Large intestine (tissue), 3 donors: ENCODE measurements around the gene CRLF1. TPM values are rescaled to one million over a fixed set of nuclear protein-coding genes. Genes with fewer than 3 reads are reported as not detected.

ENCODE experiments used
- DNase-seq, 2 donors: peaks; one replicate each; pipeline versions ENCODE4 v3.0.0 to v3.0.0-alpha.2; 2013
- H3K27ac ChIP-seq: one replicate; pipeline ENCODE4 v1.5.1; 2013; ENCODE audit warnings: low read length
- H3K27me3 ChIP-seq: 2 replicates; pipeline ENCODE4 v1.6.1; 2013; ENCODE audit warnings: low read length; ENCODE audit not compliant: control insufficient read depth, insufficient read depth
- H3K36me3 ChIP-seq: 2 replicates; pipeline ENCODE4 v1.6.1; 2013; ENCODE audit warnings: low read length; ENCODE audit not compliant: control insufficient read depth, insufficient read depth
- H3K4me1 ChIP-seq: one replicate; pipeline ENCODE4 v1.6.1; 2013; ENCODE audit warnings: low read length; ENCODE audit not compliant: control insufficient read depth, insufficient read depth
- H3K4me3 ChIP-seq: one replicate; pipeline ENCODE4 v1.5.1; 2013; ENCODE audit warnings: low read length
- H3K9me3 ChIP-seq: one replicate; pipeline ENCODE4 v1.6.1; 2013; ENCODE audit warnings: mild to moderate bottlenecking, low read depth, low read length, moderate library complexity; ENCODE audit not compliant: control insufficient read depth
- WGBS: methylation state at CpG from one replicate; pipeline ENCODE4 v1.1.5; 2013; ENCODE audit warnings: low lambda C conversion rate; ENCODE audit not compliant: insufficient coverage; 5-methylcytosine and 5-hydroxymethylcytosine counted together
- polyA plus RNA-seq: library from polyadenylated mRNA; unstranded; fragments of 120-200 nt; gene quantifications from one replicate; pipeline ENCODE4 v1.2.1, GENCODE V29; 2013

Gene CRLF1
- polyA plus RNA-seq, 1 donor: 3.2 TPM

- 0% methylated on average over 5 of the region's 44 CpGs for WGBS
- peak; percentile 93 to 94 for DNase-seq
- Histone ChIP-seq H3K27ac (peak overlapping the region; percentile 73), H3K4me3 (peak overlapping the region; percentile 59), H3K36me3 (no peaks in the 10 kb centered on the region), H3K27me3 (peaks cover 11% of the 10 kb centered on the region), H3K9me3 (no peaks in the 10 kb centered on the region), H3K4me1 (peaks cover 24% of the 10 kb centered on the region)
These were observed 29.8 kb upstream of the CRLF1 start for GRCh38 chr19:18636183-18636968.

- no peaks in the 10 kb centered on the region for H3K9me3 ChIP-seq
- H3K4me1 ChIP-seq: peaks cover 24% of the 10 kb centered on the region
- WGBS: no CpG with 5 or more reads among the region's 6 CpGs
- no peak overlapping the region for H3K4me3 ChIP-seq
- no peak overlapping the region for H3K27ac ChIP-seq
- H3K27me3 ChIP-seq: peaks cover 11% of the 10 kb centered on the region
- no peak for DNase-seq
- H3K36me3 ChIP-seq: no peaks in the 10 kb centered on the region
These were observed 29.2 kb upstream of the CRLF1 start for GRCh38 chr19:18635831-18636182.

GRCh38 chr19:18634612-18635297 is 28.2 kb upstream of the CRLF1 start:
- no peak for DNase-seq
- no peaks in the 10 kb centered on the region for H3K36me3 ChIP-seq
- no peak overlapping the region for H3K27ac ChIP-seq
- 0% methylated on average over 1 of the region's 12 CpGs for WGBS
- H3K4me3 ChIP-seq: no peak overlapping the region
- peaks cover 11% of the 10 kb centered on the region for H3K27me3 ChIP-seq
- no peaks in the 10 kb centered on the region for H3K9me3 ChIP-seq
- peaks cover 24% of the 10 kb centered on the region for H3K4me1 ChIP-seq

GRCh38 chr19:18633321-18633720 is 26.7 kb upstream of the CRLF1 start:
- Histone ChIP-seq H3K27me3 (peaks cover 16% of the 10 kb centered on the region), H3K4me1 (peaks cover 22% of the 10 kb centered on the region), H3K27ac (no peak overlapping the region), H3K9me3 (no peaks in the 10 kb centered on the region), H3K4me3 (no peak overlapping the region), H3K36me3 (no peaks in the 10 kb centered on the region)
- WGBS: no CpG with 5 or more reads among the region's 8 CpGs
- no peak for DNase-seq

GRCh38 chr19:18629166-18630088 is 22.8 kb upstream of the CRLF1 start:
- H3K4me1 ChIP-seq: no peaks in the 10 kb centered on the region
- no CpG with 5 or more reads among the region's 15 CpGs for WGBS
- DNase-seq: no peak
- peaks cover 15% of the 10 kb centered on the region for H3K27me3 ChIP-seq
- no peak overlapping the region for H3K27ac ChIP-seq
- H3K36me3 ChIP-seq: no peaks in the 10 kb centered on the region
- no peak overlapping the region for H3K4me3 ChIP-seq
- no peaks in the 10 kb centered on the region for H3K9me3 ChIP-seq

- Histone ChIP-seq H3K9me3 (no peaks in the 10 kb centered on the region), H3K4me3 (no peak overlapping the region), H3K27me3 (peaks cover 19% of the 10 kb centered on the region), H3K4me1 (no peaks in the 10 kb centered on the region), H3K36me3 (no peaks in the 10 kb centered on the region), H3K27ac (no peak overlapping the region)
- DNase-seq: no peak
- WGBS: no CpG with 5 or more reads among the region's 2 CpGs
These were observed 20.3 kb upstream of the CRLF1 start for GRCh38 chr19:18626906-18627305.

GRCh38 chr19:18620902-18621301 is 14.3 kb upstream of the CRLF1 start:
- H3K4me3 ChIP-seq: no peak overlapping the region
- H3K4me1 ChIP-seq: no peaks in the 10 kb centered on the region
- H3K27ac ChIP-seq: no peak overlapping the region
- DNase-seq: no peak
- H3K27me3 ChIP-seq: peaks cover 13% of the 10 kb centered on the region
- no peaks in the 10 kb centered on the region for H3K36me3 ChIP-seq
- H3K9me3 ChIP-seq: peaks cover 8% of the 10 kb centered on the region
- WGBS: no CpG with 5 or more reads among the region's 7 CpGs

GRCh38 chr19:18620311-18620710 is 13.7 kb upstream of the CRLF1 start:
- H3K27ac ChIP-seq: no peak overlapping the region
- H3K4me3 ChIP-seq: no peak overlapping the region
- no peaks in the 10 kb centered on the region for H3K36me3 ChIP-seq
- WGBS: no CpG with 5 or more reads among the region's 10 CpGs
- peaks cover 19% of the 10 kb centered on the region for H3K27me3 ChIP-seq
- H3K4me1 ChIP-seq: no peaks in the 10 kb centered on the region
- H3K9me3 ChIP-seq: peaks cover 8% of the 10 kb centered on the region
- DNase-seq: no peak

- H3K9me3 ChIP-seq: peaks cover 8% of the 10 kb centered on the region
- no peak overlapping the region for H3K4me3 ChIP-seq
- no peak overlapping the region for H3K27ac ChIP-seq
- no peaks in the 10 kb centered on the region for H3K4me1 ChIP-seq
- no peaks in the 10 kb centered on the region for H3K36me3 ChIP-seq
- WGBS: no CpG with 5 or more reads among the region's 13 CpGs
- DNase-seq: no peak
- H3K27me3 ChIP-seq: peaks cover 40% of the 10 kb centered on the region
These were observed 11.6 kb upstream of the CRLF1 start for GRCh38 chr19:18618236-18618635.

GRCh38 chr19:18617562-18617961 is 11.0 kb upstream of the CRLF1 start:
- Histone ChIP-seq H3K27ac (no peak overlapping the region), H3K9me3 (peaks cover 8% of the 10 kb centered on the region), H3K27me3 (peaks cover 44% of the 10 kb centered on the region), H3K36me3 (no peaks in the 10 kb centered on the region), H3K4me3 (no peak overlapping the region), H3K4me1 (no peaks in the 10 kb centered on the region)
- DNase-seq: no peak
